Left lung (tissue), 10 donors: ENCODE data around the gene PI4K2A. TPM values are rescaled to one million over a fixed set of nuclear protein-coding genes. Genes with fewer than 3 reads are reported as not detected.

Experiments used
- ATAC-seq: fragments of 200-7000 bp; cut with Tn5 transposase; one replicate; pipeline ENCODE4 v1.9.1; 2020; ENCODE audit warnings: moderate library complexity
- DNase-seq, 4 donors: peaks; one replicate each; pipeline ENCODE4 v3.0.0-alpha.2; 2013 to 2020
- H3K27ac ChIP-seq, 2 donors: fragments of 200-600 bp; sonication (generic) in 1 of 2; one replicate each; pipeline versions ENCODE4 v1.5.0 to v1.8.0; 2020 to 2021
- H3K27me3 ChIP-seq, 2 donors: fragments of 200-600 bp; sonication (generic) in 1 of 2; one replicate each; pipeline versions ENCODE4 v1.5.0 to v1.8.0; 2020 to 2021
- H3K36me3 ChIP-seq, 2 donors: fragments of 200-600 bp; sonication (generic) in 1 of 2; one replicate each; pipeline versions ENCODE4 v1.5.0 to v1.8.0; 2020 to 2021
- H3K4me1 ChIP-seq, 2 donors: fragments of 200-600 bp; one replicate each; pipeline ENCODE4 v1.8.0; 2021
- H3K4me3 ChIP-seq, 2 donors: fragments of 200-600 bp; sonication (generic) in 1 of 2; one replicate each; pipeline versions ENCODE4 v1.5.0 to v1.8.0; 2020 to 2021; ENCODE audit warnings: mild to moderate bottlenecking in 1 of 2
- H3K9me3 ChIP-seq, 2 donors: fragments of 200-600 bp; sonication (generic) in 1 of 2; one replicate each; pipeline versions ENCODE4 v1.5.0 to v1.8.0; 2020 to 2021
- CTCF ChIP-seq, 2 donors: fragments of 200-600 bp; sonication (generic) in 1 of 2; IDR thresholded peaks; one replicate each; pipeline versions ENCODE4 v1.5.0 to v1.8.0; 2021; ENCODE audit warnings: antibody characterized with exemption in 2 of 2
- intact Hi-C, 2 donors: fragments of 100-400 bp; cut with DNase I; formaldehyde crosslinking; loops; one replicate each; pipeline versions ENCODE4 v1.11.2 to v1.14.2; 2022
- polyA plus RNA-seq, 6 donors: library from polyadenylated mRNA; unstranded; fragments of 120-200 nt; gene quantifications; one replicate each; pipeline ENCODE4 v1.2.1, GENCODE V29; 2013; ENCODE audit not compliant: insufficient read length in 6 of 6
- total RNA-seq, 2 donors: library from RNA; stranded (reverse); fragmentation: NEBNext Ultra II Directional; extraction: Animal tissue kit (Norgen Biotek cat#: 25700); gene quantifications; one replicate each; pipeline ENCODE4 v1.2.1, GENCODE V29; 2021
- donor health status: DM: no; HTN: yes; CAD: no.
- donor health status: DM: no; HTN: no; CAD: no.

Gene PI4K2A
- total and polyA plus RNA-seq, 8 donors = 12.7 to 27.1 (median 15.6) TPM

DNA sequence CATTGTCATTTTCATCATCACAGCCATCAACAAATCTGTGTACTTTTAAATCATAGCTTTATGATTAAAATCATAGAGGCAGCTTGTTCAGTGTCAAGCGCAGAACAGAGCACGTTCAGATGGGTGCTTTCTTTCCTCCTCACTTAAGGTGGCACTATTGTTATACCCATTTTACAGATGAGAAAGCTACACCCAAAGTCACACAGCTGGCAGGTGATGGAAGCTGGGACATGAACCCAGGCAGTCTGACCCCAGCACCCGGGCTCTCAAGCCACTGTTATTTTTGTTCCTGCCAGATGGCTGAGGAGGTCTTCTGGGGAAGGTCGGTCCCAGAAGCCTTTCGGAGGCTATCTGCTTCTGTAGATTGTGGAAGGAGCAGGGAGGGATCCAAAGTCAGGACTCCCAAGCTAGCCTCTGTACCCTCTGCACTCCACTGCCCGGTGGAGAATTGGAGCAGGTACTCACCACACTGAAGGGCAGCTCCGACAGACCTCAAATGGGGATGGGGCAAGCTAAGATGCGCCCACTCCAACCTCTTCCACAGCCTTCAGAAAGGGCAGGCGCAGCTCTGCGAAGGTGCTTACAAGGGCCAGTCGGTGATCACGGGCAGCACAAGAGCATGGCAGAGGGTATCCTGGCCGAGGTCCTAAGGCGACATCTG lies 46.0 kb downstream of the PI4K2A start:
- intact Hi-C loops = no loop called here
- peak overlapping the region; percentile 61 to 75 for H3K4me3 ChIP-seq
- peak overlapping the region; percentile 85 to 95 for H3K27ac ChIP-seq
- DNase-seq = no peak
- no peak for TF ChIP-seq CTCF (IDR thresholded peaks at IDR 0.05)
- H3K27me3 ChIP-seq = no peaks in the 10 kb centered on the region
- ATAC-seq = peak; percentile 4
- no peaks in the 10 kb centered on the region for H3K36me3 ChIP-seq
- peaks cover 38 to 58% of the 10 kb centered on the region in 2 donors for H3K4me1 ChIP-seq
- H3K9me3 ChIP-seq = no peaks in the 10 kb centered on the region

- peak within 1 kb of the TSS; percentile 61 to 75 for H3K4me3 ChIP-seq
- TF ChIP-seq CTCF (IDR thresholded peaks at IDR 0.05) = peak in 1 of 2 donors; percentile 14
- peak; percentile 92 for ATAC-seq
- intact Hi-C loops = no loop called here
- H3K27me3 ChIP-seq = no peaks in the 10 kb centered on the region
- peak within 1 kb of the TSS; percentile 85 to 95 for H3K27ac ChIP-seq
- peak; percentile 95 to 99 (median 98) for DNase-seq
- no peaks in the 10 kb centered on the region for H3K36me3 ChIP-seq
- H3K9me3 ChIP-seq = no peaks in the 10 kb centered on the region
- peaks cover 38 to 58% of the 10 kb centered on the region in 2 donors for H3K4me1 ChIP-seq
Measured at GRCh38 chr10:97686962-97687784, 46.7 kb downstream of the PI4K2A start, which contains the start of gene AVPI1. Gene AVPI1, minus strand, starts transcription at chr10:97687241. Its CDS starts 7,336 bp downstream, at chr10:97679905.

DNA sequence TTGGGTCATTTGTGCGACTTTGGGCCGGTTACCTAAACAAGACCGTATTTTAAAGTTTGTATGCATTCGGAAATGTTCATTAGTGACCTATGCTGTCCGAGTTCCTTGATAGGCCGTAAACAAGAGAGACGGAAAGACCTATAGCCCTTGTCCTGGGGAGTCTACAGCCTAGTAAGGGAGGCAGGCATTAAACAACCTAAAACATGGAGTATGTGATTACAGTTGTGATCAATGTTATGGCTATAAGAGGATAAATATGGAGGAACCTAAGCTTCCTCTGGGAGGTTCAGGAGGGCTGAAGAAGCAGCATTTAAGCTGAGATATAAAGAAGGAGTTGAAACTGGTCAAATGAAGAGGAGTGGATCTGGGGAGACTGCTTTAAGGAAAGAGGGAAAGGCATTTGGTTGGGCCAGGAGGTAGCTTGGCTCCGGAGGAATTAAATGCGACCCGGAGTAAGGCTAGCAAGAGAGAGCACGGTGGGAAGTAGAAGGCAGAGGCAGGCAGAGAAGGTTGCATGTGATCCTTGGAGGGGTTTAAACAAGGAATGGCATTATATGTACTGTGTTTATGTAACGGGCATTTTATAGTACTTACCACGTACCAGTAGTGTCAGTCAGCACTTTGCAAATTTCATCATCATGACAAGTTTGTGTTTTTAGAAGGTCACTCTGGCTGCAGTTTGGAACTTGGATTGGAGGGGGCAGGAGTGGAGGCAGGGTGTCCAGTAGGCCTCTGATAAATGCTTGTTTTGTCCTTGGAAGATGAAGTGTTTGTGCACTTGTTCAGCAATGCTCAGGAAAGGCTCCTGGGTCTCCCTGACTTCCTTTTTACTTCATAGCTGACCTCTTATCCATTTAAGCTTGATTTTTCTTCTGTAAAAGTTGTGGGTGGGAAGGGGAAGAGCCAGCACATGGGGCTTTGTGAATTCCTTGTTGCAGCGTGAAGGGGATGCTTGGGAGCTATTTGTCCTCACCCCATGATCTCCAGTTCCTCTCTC lies 47.6 kb downstream of the PI4K2A start:
- Histone ChIP-seq H3K9me3 (no peaks in the 10 kb centered on the region), H3K27me3 (no peaks in the 10 kb centered on the region), H3K4me3 (peak overlapping the region; percentile 61 to 75), H3K4me1 (peaks cover 38 to 58% of the 10 kb centered on the region in 2 donors), H3K27ac (peak overlapping the region; percentile 85 to 90), H3K36me3 (no peaks in the 10 kb centered on the region)
- DNase-seq (peak in 1 of 4 donors; percentile 36), ATAC-seq (peak; percentile 3)
- intact Hi-C loops = no loop called here
- TF ChIP-seq CTCF (IDR thresholded peaks at IDR 0.05) = no peak

DNA sequence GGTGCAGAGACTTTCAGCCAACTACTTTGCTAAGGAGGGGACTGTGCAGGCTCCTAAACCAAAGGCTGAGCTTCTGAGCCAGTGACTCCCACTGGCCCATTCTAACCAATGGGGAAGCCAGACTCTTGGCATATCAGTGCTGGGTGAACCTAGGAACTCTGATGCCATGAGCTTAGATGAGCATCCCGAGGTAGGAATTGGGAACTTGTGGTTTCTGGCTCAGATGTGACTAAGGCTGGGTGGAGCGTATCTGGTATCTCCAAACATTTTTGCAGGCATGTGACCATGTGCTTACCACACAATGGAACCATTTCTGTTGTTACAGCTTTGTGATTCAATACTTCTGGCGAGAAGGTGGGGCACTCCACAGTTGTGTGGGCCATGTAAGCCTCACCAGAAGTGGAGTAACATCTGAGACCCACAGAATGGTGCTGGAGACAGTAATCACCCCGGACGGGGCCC lies 49.1 kb downstream of the PI4K2A start:
- Histone ChIP-seq H3K27ac (peak overlapping the region; percentile 85 to 90), H3K4me1 (peaks cover 27 to 44% of the 10 kb centered on the region in 2 donors), H3K4me3 (no peak overlapping the region), H3K27me3 (no peaks in the 10 kb centered on the region), H3K9me3 (no peaks in the 10 kb centered on the region), H3K36me3 (no peaks in the 10 kb centered on the region)
- no peak for TF ChIP-seq CTCF (IDR thresholded peaks at IDR 0.05)
- ATAC-seq (no peak), DNase-seq (peak in 1 of 4 donors; percentile 56)
- intact Hi-C loops = no loop called here
